NCI-H510A (cell line): Measurements from ENCODE around the gene CLIC1.

Experiments used
- DNase-seq: peaks from one replicate; lab custom pipeline; 2025; lab: John Stamatoyannopoulos, UW

Gene CLIC1

GRCh38 chr6:31737991-31738979, 2.0 kb upstream of the CLIC1 start:
- DNase-seq, result peak; percentile 95

GRCh38 chr6:31737315-31737990, 1.1 kb upstream of the CLIC1 start:
- peak; percentile 72 for DNase-seq

GRCh38 chr6:31736768-31737314, 511 bp upstream of the CLIC1 start:
- no peak for DNase-seq

- DNase-seq, result no peak
Observed at GRCh38 chr6:31734821-31735406, 1.4 kb downstream of the CLIC1 start.

- DNase-seq, result no peak
Observed at GRCh38 chr6:31734247-31734820, 2.0 kb downstream of the CLIC1 start.

- no peak for DNase-seq
Observed at GRCh38 chr6:31733734-31734133, 2.6 kb downstream of the CLIC1 start.

- DNase-seq, result no peak
Observed at GRCh38 chr6:31732029-31732428, 4.3 kb downstream of the CLIC1 start.

GRCh38 chr6:31730631-31731086, 5.7 kb downstream of the CLIC1 start:
- DNase-seq, result no peak

- DNase-seq, result no peak
Observed at GRCh38 chr6:31729979-31730630, 6.2 kb downstream of the CLIC1 start.

- no peak for DNase-seq
Observed at GRCh38 chr6:31729515-31729978, 6.8 kb downstream of the CLIC1 start.

GRCh38 chr6:31728767-31729514, 7.4 kb downstream of the CLIC1 start, which contains the start of gene DDAH2:
Gene DDAH2, minus strand, starts transcription at chr6:31729299. Its CDS starts 138 bp downstream, at chr6:31729161.
- no peak for DNase-seq

GRCh38 chr6:31727717-31728671, 8.3 kb downstream of the CLIC1 start:
- DNase-seq, result no peak

GRCh38 chr6:31727034-31727716, 9.2 kb downstream of the CLIC1 start:
- DNase-seq, result no peak

- no peak for DNase-seq
Observed at GRCh38 chr6:31725502-31726350, 10.6 kb downstream of the CLIC1 start.

GRCh38 chr6:31723980-31724691, 12.2 kb downstream of the CLIC1 start:
- no peak for DNase-seq

- DNase-seq, result no peak
Observed at GRCh38 chr6:31723245-31723979, 12.9 kb downstream of the CLIC1 start, which contains the start of gene MPIG6B. Gene MPIG6B, plus strand, starts transcription at chr6:31723373. Its CDS starts 11 bp downstream, at chr6:31723384.
